ENCODE data around the gene MED15.
A peak's percentile ranks its signal among the peaks of the same experiment; 100 is the strongest.

MED15 gene

GRCh38 chr22:20587206-20587958, 80.0 kb downstream of the MED15 start:
- Histone ChIP-seq H3K4me1 (ENCODE audit: insufficient read depth, low read length) (no peaks in the 10 kb centered on the region), H3K27me3 (ENCODE audit: insufficient read depth, low read length, poor library complexity) (no peaks in the 10 kb centered on the region), H3K79me2 (ENCODE audit: insufficient read depth, low read length) (no peaks in the 10 kb centered on the region), H2AFZ (ENCODE audit: low read depth, low read length) (no peak overlapping the region), H4K20me1 (ENCODE audit: insufficient read depth, low read length) (peaks cover 32% of the 10 kb centered on the region), H3K27ac (ENCODE audit: low read length) (no peak overlapping the region), H3K9me3 (ENCODE audit: insufficient read depth, low read length, severe bottlenecking) (no peaks in the 10 kb centered on the region), H3K4me3 (ENCODE audit: low read depth in 1 of 2, low read length in 2 of 2) (no peak overlapping the region), H3K9ac (ENCODE audit: low read depth, low read length) (no peak overlapping the region), H3K4me2 (ENCODE audit: insufficient read depth, low read length) (no peak overlapping the region), H3K36me3 (ENCODE audit: insufficient read depth, low read length) (peaks cover 55% of the 10 kb centered on the region)
- ATAC-seq (ENCODE audit: insufficient read depth, low read depth) (no peak), DNase-seq (no peak)
- TF ChIP-seq CTCF (IDR thresholded peaks at IDR 0.05; ENCODE audit: borderline replicate concordance, extremely low read depth, low read length, poor library complexity, severe bottlenecking) (no peak), EZH2 (IDR thresholded peaks at IDR 0.05; ENCODE audit: borderline replicate concordance, low read depth, low read length, severe bottlenecking) (no peak)

GRCh38 chr22:20588092-20588842, 80.9 kb downstream of the MED15 start:
- Histone ChIP-seq H3K9me3 (ENCODE audit: insufficient read depth, low read length, severe bottlenecking) (no peaks in the 10 kb centered on the region), H3K27ac (ENCODE audit: low read length) (no peak overlapping the region), H2AFZ (ENCODE audit: low read depth, low read length) (no peak overlapping the region), H3K4me1 (ENCODE audit: insufficient read depth, low read length) (no peaks in the 10 kb centered on the region), H3K27me3 (ENCODE audit: insufficient read depth, low read length, poor library complexity) (no peaks in the 10 kb centered on the region), H3K4me3 (ENCODE audit: low read depth in 1 of 2, low read length in 2 of 2) (no peak overlapping the region), H3K36me3 (ENCODE audit: insufficient read depth, low read length) (peaks cover 46% of the 10 kb centered on the region), H3K9ac (ENCODE audit: low read depth, low read length) (no peak overlapping the region), H3K79me2 (ENCODE audit: insufficient read depth, low read length) (no peaks in the 10 kb centered on the region), H4K20me1 (ENCODE audit: insufficient read depth, low read length) (peaks cover 28% of the 10 kb centered on the region), H3K4me2 (ENCODE audit: insufficient read depth, low read length) (no peak overlapping the region)
- no peak for DNase-seq
- TF ChIP-seq CTCF (IDR thresholded peaks at IDR 0.05; ENCODE audit: borderline replicate concordance, extremely low read depth, low read length, poor library complexity, severe bottlenecking) (no peak), EZH2 (IDR thresholded peaks at IDR 0.05; ENCODE audit: borderline replicate concordance, low read depth, low read length, severe bottlenecking) (no peak)
- ATAC-seq (ENCODE audit: insufficient read depth, low read depth) = peak; percentile 12; the same call in 1 of the 3 replicates

GRCh38 chr22:20588843-20589581, 81.6 kb downstream of the MED15 start:
- no peak overlapping the region for H3K9ac ChIP-seq (ENCODE audit: low read depth, low read length)
- H3K27ac ChIP-seq (ENCODE audit: low read length) = no peak overlapping the region
- no peak overlapping the region for H2AFZ ChIP-seq (ENCODE audit: low read depth, low read length)
- no peaks in the 10 kb centered on the region for H3K79me2 ChIP-seq (ENCODE audit: insufficient read depth, low read length)
- no peaks in the 10 kb centered on the region for H3K4me1 ChIP-seq (ENCODE audit: insufficient read depth, low read length)
- no peaks in the 10 kb centered on the region for H3K27me3 ChIP-seq (ENCODE audit: insufficient read depth, low read length, poor library complexity)
- H3K9me3 ChIP-seq (ENCODE audit: insufficient read depth, low read length, severe bottlenecking) = no peaks in the 10 kb centered on the region
- ATAC-seq (ENCODE audit: insufficient read depth, low read depth) (peak; percentile 23; the same call in 2 of the 3 replicates), DNase-seq (no peak)
- TF ChIP-seq CTCF (IDR thresholded peaks at IDR 0.05; ENCODE audit: borderline replicate concordance, extremely low read depth, low read length, poor library complexity, severe bottlenecking) (no peak), EZH2 (IDR thresholded peaks at IDR 0.05; ENCODE audit: borderline replicate concordance, low read depth, low read length, severe bottlenecking) (no peak)
- no peak overlapping the region for H3K4me3 ChIP-seq (ENCODE audit: low read depth in 1 of 2, low read length in 2 of 2)
- H3K4me2 ChIP-seq (ENCODE audit: insufficient read depth, low read length) = no peak overlapping the region
- peaks cover 38% of the 10 kb centered on the region for H3K36me3 ChIP-seq (ENCODE audit: insufficient read depth, low read length)
- peaks cover 20% of the 10 kb centered on the region; the same call in 1 of the 2 replicates for H4K20me1 ChIP-seq (ENCODE audit: insufficient read depth, low read length)
